ENCODE data around the gene FNDC3B.

Gene FNDC3B

DNA sequence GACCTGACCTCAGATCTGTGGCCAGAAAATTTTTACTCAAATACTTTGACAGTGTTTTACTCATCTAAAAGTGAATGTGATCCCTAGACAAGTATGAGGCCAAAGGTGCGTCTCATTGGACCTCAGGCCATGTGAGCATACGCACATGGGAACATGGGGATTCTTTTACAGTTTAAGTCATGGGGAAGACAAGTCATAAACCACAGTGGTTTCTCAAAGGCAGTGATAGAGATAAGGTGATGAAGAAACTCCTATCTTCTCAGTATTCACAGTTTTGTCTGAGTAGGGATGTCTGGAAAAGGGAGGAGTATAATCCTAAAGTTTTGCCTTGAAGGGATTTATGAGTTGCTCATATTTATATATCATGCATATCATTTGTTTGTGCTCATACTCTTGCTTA lies 173.8 kb downstream of the FNDC3B start:
- no peak overlapping the region for H3K9ac ChIP-seq (ENCODE audit: low read length)
- H3K36me3 ChIP-seq (ENCODE audit: insufficient read depth, low read length), result no peaks in the 10 kb centered on the region
- no peaks in the 10 kb centered on the region for H3K9me2 ChIP-seq (ENCODE audit: low read depth, low read length)
- H3K9me3 ChIP-seq (ENCODE audit: low read length), result no peaks in the 10 kb centered on the region
- H3K4me1 ChIP-seq (ENCODE audit: insufficient read depth, low read length, severe bottlenecking), result no peaks in the 10 kb centered on the region
- no peak overlapping the region for H3K27ac ChIP-seq (ENCODE audit: low read depth, low read length, poor library complexity, severe bottlenecking)
- no peaks in the 10 kb centered on the region for H3K27me3 ChIP-seq (ENCODE audit: insufficient read depth, low read length)
- no peaks in the 10 kb centered on the region for H3K79me2 ChIP-seq (ENCODE audit: insufficient read depth, low read length)
- no peaks in the 10 kb centered on the region for H3F3A ChIP-seq (ENCODE audit: insufficient read depth, low read length)
- no peak overlapping the region for H3K4me2 ChIP-seq (ENCODE audit: low read length)
- TF ChIP-seq, protein P1, sequence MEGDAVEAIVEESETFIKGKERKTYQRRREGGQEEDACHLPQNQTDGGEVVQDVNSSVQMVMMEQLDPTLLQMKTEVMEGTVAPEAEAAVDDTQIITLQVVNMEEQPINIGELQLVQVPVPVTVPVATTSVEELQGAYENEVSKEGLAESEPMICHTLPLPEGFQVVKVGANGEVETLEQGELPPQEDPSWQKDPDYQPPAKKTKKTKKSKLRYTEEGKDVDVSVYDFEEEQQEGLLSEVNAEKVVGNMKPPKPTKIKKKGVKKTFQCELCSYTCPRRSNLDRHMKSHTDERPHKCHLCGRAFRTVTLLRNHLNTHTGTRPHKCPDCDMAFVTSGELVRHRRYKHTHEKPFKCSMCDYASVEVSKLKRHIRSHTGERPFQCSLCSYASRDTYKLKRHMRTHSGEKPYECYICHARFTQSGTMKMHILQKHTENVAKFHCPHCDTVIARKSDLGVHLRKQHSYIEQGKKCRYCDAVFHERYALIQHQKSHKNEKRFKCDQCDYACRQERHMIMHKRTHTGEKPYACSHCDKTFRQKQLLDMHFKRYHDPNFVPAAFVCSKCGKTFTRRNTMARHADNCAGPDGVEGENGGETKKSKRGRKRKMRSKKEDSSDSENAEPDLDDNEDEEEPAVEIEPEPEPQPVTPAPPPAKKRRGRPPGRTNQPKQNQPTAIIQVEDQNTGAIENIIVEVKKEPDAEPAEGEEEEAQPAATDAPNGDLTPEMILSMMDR (IDR thresholded peaks at IDR 0.05; ENCODE audit: low read length), result no peak
- no peak for TF ChIP-seq EZH2 (IDR thresholded peaks at IDR 0.05; ENCODE audit: borderline replicate concordance, low read length)
- H4K20me1 ChIP-seq (ENCODE audit: insufficient read depth, low read length), result no peaks in the 10 kb centered on the region
- no peak overlapping the region for H3K4me3 ChIP-seq (ENCODE audit: low read depth, low read length, poor library complexity, severe bottlenecking)
- H2AFZ ChIP-seq (ENCODE audit: low read length), result no peak overlapping the region

DNA sequence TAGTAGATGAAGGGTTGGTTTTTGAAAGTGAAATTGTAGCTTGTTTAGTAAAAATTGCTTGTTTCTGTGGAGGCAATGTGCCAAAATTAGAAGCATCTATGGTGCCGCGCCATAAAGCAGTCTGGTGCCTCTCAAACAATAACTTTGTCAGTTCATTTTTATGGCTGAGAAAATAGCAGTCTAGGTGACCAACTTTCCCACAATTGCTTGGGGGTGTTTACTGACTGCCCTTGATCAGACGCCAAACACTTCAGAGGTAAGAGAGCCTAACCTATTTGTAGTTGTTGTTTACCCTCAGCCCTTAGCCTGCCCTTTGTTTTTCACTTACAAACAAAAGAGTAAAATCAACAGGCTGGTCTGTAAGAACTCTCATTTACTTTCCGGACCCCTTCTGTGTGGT lies 174.5 kb downstream of the FNDC3B start:
- no peaks in the 10 kb centered on the region for H3K9me2 ChIP-seq (ENCODE audit: low read depth, low read length)
- H3K4me3 ChIP-seq (ENCODE audit: low read depth, low read length, poor library complexity, severe bottlenecking), result no peak overlapping the region
- H3K9me3 ChIP-seq (ENCODE audit: low read length), result no peaks in the 10 kb centered on the region
- no peak overlapping the region for H3K27ac ChIP-seq (ENCODE audit: low read depth, low read length, poor library complexity, severe bottlenecking)
- no peaks in the 10 kb centered on the region for H3K36me3 ChIP-seq (ENCODE audit: insufficient read depth, low read length)
- no peaks in the 10 kb centered on the region for H3K27me3 ChIP-seq (ENCODE audit: insufficient read depth, low read length)
- TF ChIP-seq, protein P1 (IDR thresholded peaks at IDR 0.05; ENCODE audit: low read length), result no peak
- TF ChIP-seq EZH2 (IDR thresholded peaks at IDR 0.05; ENCODE audit: borderline replicate concordance, low read length), result no peak
- H3K4me2 ChIP-seq (ENCODE audit: low read length), result no peak overlapping the region
- H3F3A ChIP-seq (ENCODE audit: insufficient read depth, low read length), result no peaks in the 10 kb centered on the region
- H3K9ac ChIP-seq (ENCODE audit: low read length), result no peak overlapping the region
- H4K20me1 ChIP-seq (ENCODE audit: insufficient read depth, low read length), result no peaks in the 10 kb centered on the region
- no peak overlapping the region for H2AFZ ChIP-seq (ENCODE audit: low read length)
- no peaks in the 10 kb centered on the region for H3K4me1 ChIP-seq (ENCODE audit: insufficient read depth, low read length, severe bottlenecking)
- H3K79me2 ChIP-seq (ENCODE audit: insufficient read depth, low read length), result no peaks in the 10 kb centered on the region

DNA sequence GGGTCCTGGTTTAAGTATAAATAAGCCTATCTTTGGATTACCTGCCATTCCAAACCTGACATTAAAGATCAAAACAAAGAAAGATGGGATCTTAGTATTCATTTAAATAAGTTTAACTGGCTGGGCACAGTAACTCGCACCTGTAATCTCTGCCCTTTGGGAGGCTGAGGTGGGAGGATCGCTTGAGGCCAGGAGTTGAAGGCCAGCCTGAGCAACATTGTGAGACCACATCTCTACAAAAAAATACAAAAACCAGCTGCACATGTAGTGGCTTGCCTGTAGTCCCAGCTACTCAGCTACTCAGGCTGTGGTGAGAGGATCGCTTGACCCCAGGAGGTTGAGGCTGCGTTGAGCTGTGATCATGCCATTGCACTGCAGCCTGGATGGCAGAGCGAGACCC lies 176.9 kb downstream of the FNDC3B start:
- H4K20me1 ChIP-seq (ENCODE audit: insufficient read depth, low read length), result no peaks in the 10 kb centered on the region
- no peaks in the 10 kb centered on the region for H3K36me3 ChIP-seq (ENCODE audit: insufficient read depth, low read length)
- H3K4me1 ChIP-seq (ENCODE audit: insufficient read depth, low read length, severe bottlenecking), result no peaks in the 10 kb centered on the region
- H3F3A ChIP-seq (ENCODE audit: insufficient read depth, low read length), result no peaks in the 10 kb centered on the region
- H3K27ac ChIP-seq (ENCODE audit: low read depth, low read length, poor library complexity, severe bottlenecking), result no peak overlapping the region
- no peak overlapping the region for H2AFZ ChIP-seq (ENCODE audit: low read length)
- no peaks in the 10 kb centered on the region for H3K27me3 ChIP-seq (ENCODE audit: insufficient read depth, low read length)
- H3K4me2 ChIP-seq (ENCODE audit: low read length), result no peak overlapping the region
- no peaks in the 10 kb centered on the region for H3K9me3 ChIP-seq (ENCODE audit: low read length)
- H3K9me2 ChIP-seq (ENCODE audit: low read depth, low read length), result no peaks in the 10 kb centered on the region
- H3K4me3 ChIP-seq (ENCODE audit: low read depth, low read length, poor library complexity, severe bottlenecking), result no peak overlapping the region
- H3K79me2 ChIP-seq (ENCODE audit: insufficient read depth, low read length), result no peaks in the 10 kb centered on the region
- no peak overlapping the region for H3K9ac ChIP-seq (ENCODE audit: low read length)
- TF ChIP-seq, protein P1 (IDR thresholded peaks at IDR 0.05; ENCODE audit: low read length), result no peak
- no peak for TF ChIP-seq EZH2 (IDR thresholded peaks at IDR 0.05; ENCODE audit: borderline replicate concordance, low read length)

Measured in OCI-LY1 (cell line).